KMS-11 (cell line): ENCODE results near the gene CD8A.
"Not testable (repeated sequence)": the region's sequence is repeated elsewhere in the genome, so short reads cannot be mapped to it uniquely, and the experiment has no call there.

Experiments
- H2AFZ ChIP-seq: fragments of 200-600 bp; sonication (generic); 2 replicates; pipeline ENCODE4 v1.6.1; 2016; ENCODE audit warnings: antibody characterized with exemption, mixed run types, low read depth
- H3K27ac ChIP-seq: fragments of 200-600 bp; sonication (generic); 2 replicates; pipeline ENCODE4 v1.6.1; 2016; ENCODE audit warnings: mild to moderate bottlenecking, mixed run types
- H3K27me3 ChIP-seq: fragments of 200-600 bp; sonication (generic); 2 replicates; pipeline ENCODE4 v1.6.1; 2017; ENCODE audit warnings: mild to moderate bottlenecking, low read depth, mixed run types, moderate library complexity; ENCODE audit not compliant: insufficient read depth
- H3K36me3 ChIP-seq: fragments of 200-600 bp; sonication (generic); 2 replicates; pipeline ENCODE4 v1.6.1; 2017; ENCODE audit warnings: mild to moderate bottlenecking, mixed run types; ENCODE audit not compliant: insufficient read depth
- H3K4me1 ChIP-seq: fragments of 200-600 bp; sonication (generic); 2 replicates; pipeline ENCODE4 v1.6.1; 2016; ENCODE audit warnings: mild to moderate bottlenecking, low read depth, mixed run types; ENCODE audit not compliant: poor library complexity, severe bottlenecking
- H3K4me2 ChIP-seq: fragments of 200-600 bp; sonication (generic); 2 replicates; pipeline ENCODE4 v1.7.0; 2016; ENCODE audit warnings: mild to moderate bottlenecking, mixed run types
- H3K4me3 ChIP-seq: fragments of 200-600 bp; sonication (generic); IDR thresholded peaks from 2 replicates; pipeline ENCODE4 v1.6.1; 2017; ENCODE audit warnings: low read depth, low read length, mixed read lengths; ENCODE audit not compliant: insufficient read depth
- H3K79me2 ChIP-seq: fragments of 200-600 bp; sonication (generic); 2 replicates; pipeline ENCODE4 v1.6.1; 2016; ENCODE audit warnings: low read depth, mixed run types; ENCODE audit not compliant: insufficient read depth
- H3K9ac ChIP-seq: fragments of 200-600 bp; sonication (generic); 2 replicates; pipeline ENCODE4 v1.6.1; 2016; ENCODE audit warnings: mild to moderate bottlenecking, mixed run types
- H4K20me1 ChIP-seq: fragments of 200-600 bp; sonication (generic); 2 replicates; pipeline ENCODE4 v1.6.1; 2016; ENCODE audit warnings: mild to moderate bottlenecking, mixed run types; ENCODE audit not compliant: insufficient read depth
- CTCF ChIP-seq: fragments of 200-600 bp; sonication (generic); conservative IDR thresholded peaks from 2 replicates; pipeline ENCODE4 v1.6.1; 2017; ENCODE audit warnings: low read depth, mild to moderate bottlenecking, antibody characterized with exemption, low read length, moderate library complexity, mixed read lengths

Gene CD8A

GRCh38 chr2:86790676-86791572 is at the start of gene CD8A:
TSS of gene CD8A (minus strand) at chr2:86790913. CDS start at chr2:86790825, 88 bp downstream.
- H3K27ac ChIP-seq: no peak within 1 kb of the TSS
- no peaks in the 10 kb centered on the region for H3K79me2 ChIP-seq
- no peaks in the 10 kb centered on the region for H3K27me3 ChIP-seq
- H3K9ac ChIP-seq: no peak within 1 kb of the TSS
- H3K36me3 ChIP-seq: no peaks in the 10 kb centered on the region
- H3K4me3 ChIP-seq: no peak within 1 kb of the TSS
- no peaks in the 10 kb centered on the region for H4K20me1 ChIP-seq
- TF ChIP-seq CTCF: no peak
- H2AFZ ChIP-seq: no peak within 1 kb of the TSS
- H3K4me2 ChIP-seq: no peak within 1 kb of the TSS
- no peaks in the 10 kb centered on the region for H3K4me1 ChIP-seq

GRCh38 chr2:86839871-86840548 is 49.3 kb upstream of the CD8A start:
- Histone ChIP-seq H3K27ac (peak overlapping the region; percentile 20; the same call in 1 of the 2 replicates), H3K4me2 (peak overlapping the region; percentile 13; the same call in 1 of the 2 replicates), H3K4me1 (peaks cover 36% of the 10 kb centered on the region), H2AFZ (0 out of 2 replicates have a peak overlapping the region, but pooled peaks have one; percentile 10)
- H3K9ac ChIP-seq, H4K20me1 ChIP-seq, H3K79me2 ChIP-seq, H3K4me3 ChIP-seq, H3K36me3 ChIP-seq, H3K27me3 ChIP-seq: not testable (repeated sequence)

- H3K79me2 ChIP-seq, H3K9ac ChIP-seq, H4K20me1 ChIP-seq, H3K27me3 ChIP-seq, H2AFZ ChIP-seq, H3K4me2 ChIP-seq, H3K36me3 ChIP-seq, H3K4me3 ChIP-seq: not testable (repeated sequence)
- Histone ChIP-seq H3K27ac (peak overlapping the region; percentile 20; the same call in 1 of the 2 replicates), H3K4me1 (peaks cover 36% of the 10 kb centered on the region)
Measured at GRCh38 chr2:86839455-86839854, 48.7 kb upstream of the CD8A start.

GRCh38 chr2:86837714-86838113 is 47.0 kb upstream of the CD8A start:
- peaks cover 35% of the 10 kb centered on the region for H3K4me1 ChIP-seq
- not testable (repeated sequence) for H2AFZ ChIP-seq, H3K79me2 ChIP-seq, H3K27ac ChIP-seq, H3K27me3 ChIP-seq, H3K4me3 ChIP-seq, H3K9ac ChIP-seq, H3K4me2 ChIP-seq, H4K20me1 ChIP-seq, H3K36me3 ChIP-seq

- not testable (repeated sequence) for H4K20me1 ChIP-seq, H3K4me2 ChIP-seq, H3K27me3 ChIP-seq, H3K9ac ChIP-seq, H3K36me3 ChIP-seq, H3K4me3 ChIP-seq, H3K27ac ChIP-seq, H2AFZ ChIP-seq, H3K79me2 ChIP-seq
- H3K4me1 ChIP-seq: peaks cover 35% of the 10 kb centered on the region
Measured at GRCh38 chr2:86836915-86837695, 46.4 kb upstream of the CD8A start.

- not testable (repeated sequence) for H4K20me1 ChIP-seq, H3K79me2 ChIP-seq, H3K9ac ChIP-seq
Measured at GRCh38 chr2:86835548-86835889, 44.8 kb upstream of the CD8A start.

More at GRCh38 chr2:86835548-86835889, 44.8 kb upstream of the CD8A start:
- H3K27ac ChIP-seq, H2AFZ ChIP-seq, H3K36me3 ChIP-seq, H3K27me3 ChIP-seq, H3K4me2 ChIP-seq, H3K4me3 ChIP-seq: not testable (repeated sequence)
- peaks cover 42% of the 10 kb centered on the region for H3K4me1 ChIP-seq
